ENCODE measurements around the gene SRRM3. TPM values are rescaled to one million over a fixed set of nuclear protein-coding genes. Genes with fewer than 3 reads are reported as not detected.

SRRM3 gene
- total RNA-seq, 1 donor from 2014 or later = 0.46 TPM

GRCh38 chr7:76318488-76319353 lies 117.0 kb downstream of the SRRM3 start:
- peak overlapping the region; percentile 90 for H3K4me3 Mint-ChIP-seq (ENCODE audit: unreplicated experiment)
- no peaks in the 10 kb centered on the region for H3K36me3 Mint-ChIP-seq (ENCODE audit: unreplicated experiment)
- H3K27ac Mint-ChIP-seq (ENCODE audit: unreplicated experiment) = peak overlapping the region; percentile 98
- DNase-seq (ENCODE audit: extremely low spot score, unreplicated experiment) = peak; percentile 88
- peak; percentile 53 for TF ChIP-seq CTCF (IDR thresholded peaks at IDR 0.05)
- H3K27me3 Mint-ChIP-seq (ENCODE audit: unreplicated experiment) = no peaks in the 10 kb centered on the region
- H3K4me1 Mint-ChIP-seq (ENCODE audit: unreplicated experiment) = peaks cover 25% of the 10 kb centered on the region
- no peaks in the 10 kb centered on the region for H3K9me3 Mint-ChIP-seq (ENCODE audit: unreplicated experiment)

GRCh38 chr7:76325092-76325491 lies 123.4 kb downstream of the SRRM3 start:
- Mint-ChIP-seq H3K9me3 (ENCODE audit: unreplicated experiment) (no peaks in the 10 kb centered on the region), H3K27me3 (ENCODE audit: unreplicated experiment) (no peaks in the 10 kb centered on the region), H3K36me3 (ENCODE audit: unreplicated experiment) (peaks cover 33% of the 10 kb centered on the region), H3K4me3 (ENCODE audit: unreplicated experiment) (no peak overlapping the region), H3K27ac (ENCODE audit: unreplicated experiment) (no peak overlapping the region), H3K4me1 (ENCODE audit: unreplicated experiment) (peaks cover 12% of the 10 kb centered on the region)
- no peak for TF ChIP-seq CTCF (IDR thresholded peaks at IDR 0.05)
- DNase-seq (ENCODE audit: extremely low spot score, unreplicated experiment) = no peak

DNA sequence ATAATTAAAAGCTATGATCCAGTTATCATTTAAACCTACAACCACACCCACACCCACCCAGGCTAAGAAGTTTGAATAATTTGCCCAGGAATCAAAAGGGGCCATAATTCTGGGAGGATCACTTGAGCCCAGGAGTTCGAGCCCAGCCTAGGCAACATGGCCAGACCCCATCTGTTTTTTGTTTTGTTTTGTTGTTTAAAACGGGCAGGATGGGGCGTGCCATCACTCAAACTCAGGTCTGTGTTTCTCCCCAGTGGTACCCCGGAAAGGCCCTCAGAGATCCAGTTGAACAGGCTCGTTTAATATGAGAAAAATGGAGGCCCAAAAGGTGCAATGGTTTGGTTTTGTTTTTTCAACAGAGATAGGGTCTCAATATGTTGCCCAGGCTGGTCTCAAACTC lies 124.1 kb downstream of the SRRM3 start:
- no peak for DNase-seq (ENCODE audit: extremely low spot score, unreplicated experiment)
- no peaks in the 10 kb centered on the region for H3K9me3 Mint-ChIP-seq (ENCODE audit: unreplicated experiment)
- H3K4me3 Mint-ChIP-seq (ENCODE audit: unreplicated experiment) = no peak overlapping the region
- no peak overlapping the region for H3K27ac Mint-ChIP-seq (ENCODE audit: unreplicated experiment)
- no peaks in the 10 kb centered on the region for H3K27me3 Mint-ChIP-seq (ENCODE audit: unreplicated experiment)
- H3K4me1 Mint-ChIP-seq (ENCODE audit: unreplicated experiment) = peaks cover 12% of the 10 kb centered on the region
- TF ChIP-seq CTCF (IDR thresholded peaks at IDR 0.05) = no peak
- peaks cover 34% of the 10 kb centered on the region for H3K36me3 Mint-ChIP-seq (ENCODE audit: unreplicated experiment)

DNA sequence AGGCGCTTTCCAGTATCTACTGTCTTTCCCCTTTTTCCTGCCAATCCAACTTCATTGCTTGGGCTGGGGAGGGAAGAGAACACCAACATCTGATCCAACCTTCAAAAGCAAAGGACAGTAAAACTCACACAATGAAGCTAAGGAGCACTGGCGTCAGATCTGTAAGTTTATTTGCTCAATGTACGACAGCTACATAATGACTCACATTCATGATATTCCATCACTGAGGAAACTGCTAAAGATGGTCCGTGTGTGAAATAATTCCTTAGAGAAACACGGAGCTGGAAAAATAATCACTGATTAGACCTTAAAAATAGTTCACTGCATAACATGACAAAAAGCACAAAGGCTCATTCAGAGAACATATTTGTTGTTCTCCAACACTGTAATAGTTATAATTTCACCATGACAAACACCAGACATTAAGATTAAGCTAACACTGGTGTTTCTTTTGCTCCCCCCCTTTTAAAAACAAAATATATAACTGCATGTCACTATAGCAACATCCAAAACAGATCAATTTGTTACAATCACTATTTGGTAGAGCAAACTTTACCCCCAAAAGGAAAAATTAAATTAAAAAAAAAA lies 125.0 kb downstream of the SRRM3 start:
- no peaks in the 10 kb centered on the region for H3K27me3 Mint-ChIP-seq (ENCODE audit: unreplicated experiment)
- H3K9me3 Mint-ChIP-seq (ENCODE audit: unreplicated experiment) = no peaks in the 10 kb centered on the region
- H3K4me3 Mint-ChIP-seq (ENCODE audit: unreplicated experiment) = no peak overlapping the region
- peaks cover 34% of the 10 kb centered on the region for H3K36me3 Mint-ChIP-seq (ENCODE audit: unreplicated experiment)
- TF ChIP-seq CTCF (IDR thresholded peaks at IDR 0.05) = no peak
- DNase-seq (ENCODE audit: extremely low spot score, unreplicated experiment) = no peak
- H3K4me1 Mint-ChIP-seq (ENCODE audit: unreplicated experiment) = peaks cover 12% of the 10 kb centered on the region
- H3K27ac Mint-ChIP-seq (ENCODE audit: unreplicated experiment) = peak overlapping the region; percentile 75

DNA sequence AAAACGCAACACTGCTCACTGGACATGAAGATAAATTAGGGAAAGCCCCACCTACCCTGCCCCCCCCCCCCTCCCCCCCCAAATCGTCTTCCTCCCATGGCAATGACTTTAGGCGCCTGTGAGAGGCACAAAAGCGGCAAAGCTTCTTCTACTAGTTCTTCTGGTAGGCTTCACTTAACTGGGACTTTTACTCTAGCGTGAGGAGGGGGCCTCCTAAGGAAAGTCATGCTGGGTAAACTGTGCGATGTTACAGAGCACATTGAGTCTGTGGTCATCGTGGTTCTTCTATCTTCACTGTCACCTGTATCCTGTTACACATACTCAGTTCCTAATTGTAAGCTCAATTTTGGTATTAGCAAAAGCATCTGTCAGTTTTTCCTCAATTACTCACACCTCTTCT lies 125.9 kb downstream of the SRRM3 start:
- Mint-ChIP-seq H3K27me3 (ENCODE audit: unreplicated experiment) (no peaks in the 10 kb centered on the region), H3K4me3 (ENCODE audit: unreplicated experiment) (no peak overlapping the region), H3K9me3 (ENCODE audit: unreplicated experiment) (no peaks in the 10 kb centered on the region), H3K4me1 (ENCODE audit: unreplicated experiment) (peaks cover 19% of the 10 kb centered on the region), H3K27ac (ENCODE audit: unreplicated experiment) (no peak overlapping the region), H3K36me3 (ENCODE audit: unreplicated experiment) (peaks cover 34% of the 10 kb centered on the region)
- no peak for TF ChIP-seq CTCF (IDR thresholded peaks at IDR 0.05)
- DNase-seq (ENCODE audit: extremely low spot score, unreplicated experiment) = no peak

Data from osteocyte (in vitro differentiated cells).